NB4 (cell line): ENCODE measurements around the gene MOV10.
"Not testable (repeated sequence)": the region's sequence is repeated elsewhere in the genome, so short reads cannot be mapped to it uniquely, and the experiment has no call there.

Source experiments
- DNase-seq: peaks from one replicate; pipeline ENCODE4 v3.0.0; 2010; ENCODE audit warnings: low read depth
- H3K4me3 ChIP-seq: one replicate; pipeline ENCODE4 v1.5.1; 2011; ENCODE audit warnings: mild to moderate bottlenecking, low read depth, low read length, moderate library complexity
- CTCF ChIP-seq: IDR thresholded peaks from one replicate; pipeline ENCODE4 v1.5.1; 2012; ENCODE audit warnings: low read depth, low read length
- MYC ChIP-seq: IDR thresholded peaks from 2 replicates; pipeline ENCODE4 v1.6.1; 2011; ENCODE audit warnings: low read depth, low read length
- POLR2A ChIP-seq: IDR thresholded peaks from 2 replicates; pipeline ENCODE4 v1.6.1; 2011; ENCODE audit warnings: mild to moderate bottlenecking; ENCODE audit not compliant: insufficient read length; ENCODE audit errors: extremely low read depth
- TF ChIP-seq, protein P1 (sequence below): IDR thresholded peaks from 2 replicates; pipeline ENCODE4 v1.6.1; 2011; ENCODE audit warnings: low read depth, low read length

Gene MOV10

DNA sequence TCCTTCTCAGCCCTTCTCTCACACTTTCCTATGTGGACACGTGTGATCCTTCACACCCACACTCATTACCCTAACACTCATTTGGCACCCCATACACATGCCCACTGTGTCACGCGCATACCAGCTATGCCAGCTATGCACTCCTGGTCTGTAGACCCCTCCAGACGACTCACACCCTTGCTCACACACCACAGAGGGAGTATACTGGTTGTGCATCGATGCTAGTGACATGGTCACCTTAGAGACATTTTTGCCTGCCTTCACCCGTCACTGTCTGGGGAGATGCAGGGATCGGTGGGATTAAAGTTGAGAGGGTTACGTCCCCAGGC is 49.0 kb downstream of the MOV10 start:
- TF ChIP-seq MYC = no peak
- TF ChIP-seq, protein P1, sequence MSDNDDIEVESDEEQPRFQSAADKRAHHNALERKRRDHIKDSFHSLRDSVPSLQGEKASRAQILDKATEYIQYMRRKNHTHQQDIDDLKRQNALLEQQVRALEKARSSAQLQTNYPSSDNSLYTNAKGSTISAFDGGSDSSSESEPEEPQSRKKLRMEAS = no peak
- no peak for TF ChIP-seq POLR2A
- no peak for TF ChIP-seq CTCF
- no peak overlapping the region for H3K4me3 ChIP-seq
- no peak for DNase-seq

GRCh38 chr1:112724240-112724639 is 49.8 kb downstream of the MOV10 start:
- not testable (repeated sequence) for H3K4me3 ChIP-seq, DNase-seq

- no peak overlapping the region for H3K4me3 ChIP-seq
- DNase-seq = no peak
- TF ChIP-seq, protein P1 = no peak
- no peak for TF ChIP-seq POLR2A
- no peak for TF ChIP-seq MYC
- TF ChIP-seq CTCF = no peak
Observed at GRCh38 chr1:112727716-112728115, 53.3 kb downstream of the MOV10 start.

- DNase-seq, H3K4me3 ChIP-seq: not testable (repeated sequence)
Observed at GRCh38 chr1:112728306-112728971, 54.0 kb downstream of the MOV10 start.

GRCh38 chr1:112729011-112729410 is 54.6 kb downstream of the MOV10 start:
- not testable (repeated sequence) for DNase-seq

GRCh38 chr1:112729909-112730308 is 55.5 kb downstream of the MOV10 start:
- no peak overlapping the region for H3K4me3 ChIP-seq
- TF ChIP-seq CTCF (no peak), MYC (no peak), POLR2A (no peak)
- TF ChIP-seq, protein P1 = no peak
- no peak for DNase-seq

More at GRCh38 chr1:112729011-112729410, 54.6 kb downstream of the MOV10 start:
- H3K4me3 ChIP-seq = not testable (repeated sequence)

GRCh38 chr1:112731451-112731850 is 57.0 kb downstream of the MOV10 start:
- no peak for DNase-seq
- H3K4me3 ChIP-seq = no peak overlapping the region
- TF ChIP-seq CTCF = no peak
- TF ChIP-seq, protein P1 = no peak
- no peak for TF ChIP-seq MYC
- TF ChIP-seq POLR2A = no peak

GRCh38 chr1:112735752-112736151 is 61.3 kb downstream of the MOV10 start:
- no peak for DNase-seq
- H3K4me3 ChIP-seq = no peak overlapping the region
- no peak for TF ChIP-seq MYC
